Natural killer cell treated with Interleukin-12 subunit alpha and Interleukin-12 subunit beta and Interleukin-15 and Interleukin-18, amount 100 ng/mL, for 72 hours (primary cell): ENCODE data around the gene PDE7B. TPM values are rescaled to one million over a fixed set of nuclear protein-coding genes. Genes with fewer than 3 reads are reported as not detected.
"Not testable (repeated sequence)": the region's sequence is repeated elsewhere in the genome, so short reads cannot be mapped to it uniquely, and the experiment has no call there.

Experiments used
- ATAC-seq, 2 donors: fragments of 150-1000 bp; cut with Tn5 transposase in 1 of 2; sonication (Bioruptor Pico), chemical (Tn5 transposase) in 1 of 2; 2 replicates each; pipeline ENCODE4 v1.10.0; 2021
- DNase-seq: peaks from one replicate; pipeline ENCODE4 v3.0.0; 2022; ENCODE audit warnings: low spot score
- H3K27ac Mint-ChIP-seq, 2 donors: 1 replicate in 1 of 2; 2 replicates in 1 of 2; pipeline ENCODE4 v1.8.0; 2022; ENCODE audit warnings: mixed read lengths in 2 of 2, mild to moderate bottlenecking in 1 of 2, moderate library complexity in 1 of 2
- H3K27me3 Mint-ChIP-seq, 2 donors: 1 replicate in 1 of 2; 2 replicates in 1 of 2; pipeline ENCODE4 v1.8.0; 2022; ENCODE audit warnings: mixed read lengths in 2 of 2
- H3K36me3 Mint-ChIP-seq: one replicate; pipeline ENCODE4 v1.8.0; 2022; ENCODE audit warnings: mixed read lengths
- H3K4me1 Mint-ChIP-seq, 2 donors: 1 replicate in 1 of 2; 2 replicates in 1 of 2; pipeline ENCODE4 v1.8.0; 2022; ENCODE audit warnings: low read depth in 2 of 2, mixed read lengths in 2 of 2, mild to moderate bottlenecking in 1 of 2
- H3K4me3 Mint-ChIP-seq: one replicate; pipeline ENCODE4 v1.8.0; 2022; ENCODE audit warnings: mixed read lengths
- H3K9me3 Mint-ChIP-seq: 2 replicates; pipeline ENCODE4 v1.8.0; 2022; ENCODE audit warnings: mixed read lengths
- total RNA-seq, 2 donors: library from RNA; stranded (reverse); gene quantifications; one replicate each; pipeline ENCODE4 v1.2.3, GENCODE V29; 2022

PDE7B gene
- total RNA-seq, 2 donors from 2014 or later = 0.14 TPM; not detected in 1

- H3K36me3 Mint-ChIP-seq = no peaks in the 10 kb centered on the region
- DNase-seq (no peak), ATAC-seq (no peak)
- H3K9me3 Mint-ChIP-seq = no peaks in the 10 kb centered on the region
- peaks cover 11 to 25% of the 10 kb centered on the region in 2 donors for H3K27me3 Mint-ChIP-seq
- no peak overlapping the region for H3K27ac Mint-ChIP-seq
- H3K4me1 Mint-ChIP-seq = no peaks in the 10 kb centered on the region
- H3K4me3 Mint-ChIP-seq = no peak overlapping the region
Observed at GRCh38 chr6:136134751-136135150, 283.2 kb downstream of the PDE7B start.

GRCh38 chr6:136136274-136136673 is 284.8 kb downstream of the PDE7B start:
- Mint-ChIP-seq H3K4me3 (no peak overlapping the region), H3K4me1 (no peaks in the 10 kb centered on the region)
- no peak for ATAC-seq

GRCh38 chr6:136137008-136137692 is 285.6 kb downstream of the PDE7B start:
- H3K4me1 Mint-ChIP-seq = no peaks in the 10 kb centered on the region
- peaks cover 5% of the 10 kb centered on the region for H3K9me3 Mint-ChIP-seq
- no peak for ATAC-seq
- H3K27ac Mint-ChIP-seq = no peak overlapping the region
- no peak overlapping the region for H3K4me3 Mint-ChIP-seq
- H3K27me3 Mint-ChIP-seq = peaks cover 10 to 23% of the 10 kb centered on the region in 2 donors
- DNase-seq = no peak
- peaks cover 6% of the 10 kb centered on the region for H3K36me3 Mint-ChIP-seq

More at GRCh38 chr6:136136274-136136673, 284.8 kb downstream of the PDE7B start:
- Mint-ChIP-seq H3K27me3 (peaks cover 6 to 15% of the 10 kb centered on the region in 2 donors), H3K9me3 (no peaks in the 10 kb centered on the region), H3K27ac (no peak overlapping the region), H3K36me3 (no peaks in the 10 kb centered on the region)
- DNase-seq = no peak

- Mint-ChIP-seq H3K9me3 (peaks cover 5% of the 10 kb centered on the region), H3K4me1 (no peaks in the 10 kb centered on the region), H3K27ac (no peak overlapping the region), H3K4me3 (no peak overlapping the region), H3K36me3 (peaks cover 7% of the 10 kb centered on the region), H3K27me3 (peaks cover 10 to 23% of the 10 kb centered on the region in 2 donors)
- no peak for ATAC-seq
- DNase-seq = no peak
Observed at GRCh38 chr6:136137739-136138402, 286.4 kb downstream of the PDE7B start.

GRCh38 chr6:136139111-136139510 is 287.6 kb downstream of the PDE7B start:
- not testable (repeated sequence) for DNase-seq, ATAC-seq, H3K27ac Mint-ChIP-seq

GRCh38 chr6:136144251-136145023 is 292.9 kb downstream of the PDE7B start:
- Mint-ChIP-seq H3K27ac (no peak overlapping the region), H3K27me3 (peaks cover 11 to 29% of the 10 kb centered on the region in 2 donors)

More at GRCh38 chr6:136139111-136139510, 287.6 kb downstream of the PDE7B start:
- not testable (repeated sequence) for H3K4me3 Mint-ChIP-seq, H3K9me3 Mint-ChIP-seq, H3K36me3 Mint-ChIP-seq, H3K4me1 Mint-ChIP-seq
- peaks cover 8 to 16% of the 10 kb centered on the region in 2 donors for H3K27me3 Mint-ChIP-seq

GRCh38 chr6:136146130-136146529 is 294.6 kb downstream of the PDE7B start:
- peaks cover 7% of the 10 kb centered on the region for H3K36me3 Mint-ChIP-seq
- ATAC-seq (no peak), DNase-seq (no peak)
- no peak overlapping the region for H3K27ac Mint-ChIP-seq
- H3K27me3 Mint-ChIP-seq = peaks cover 11 to 29% of the 10 kb centered on the region in 2 donors
- no peak overlapping the region for H3K4me3 Mint-ChIP-seq
- peaks cover 5% of the 10 kb centered on the region for H3K9me3 Mint-ChIP-seq
- H3K4me1 Mint-ChIP-seq = no peaks in the 10 kb centered on the region

More at GRCh38 chr6:136144251-136145023, 292.9 kb downstream of the PDE7B start:
- H3K36me3 Mint-ChIP-seq = peaks cover 7% of the 10 kb centered on the region
- H3K4me3 Mint-ChIP-seq = no peak overlapping the region
- DNase-seq (no peak), ATAC-seq (no peak)
- no peaks in the 10 kb centered on the region for H3K4me1 Mint-ChIP-seq
- H3K9me3 Mint-ChIP-seq = peaks cover 5% of the 10 kb centered on the region

GRCh38 chr6:136147342-136147741 is 295.8 kb downstream of the PDE7B start:
- H3K9me3 Mint-ChIP-seq = no peaks in the 10 kb centered on the region
- no peaks in the 10 kb centered on the region for H3K4me1 Mint-ChIP-seq

GRCh38 chr6:136148051-136148450 is 296.6 kb downstream of the PDE7B start:
- no peaks in the 10 kb centered on the region for H3K36me3 Mint-ChIP-seq
- no peak overlapping the region for H3K27ac Mint-ChIP-seq
- no peak overlapping the region for H3K4me3 Mint-ChIP-seq
- DNase-seq = no peak
- H3K27me3 Mint-ChIP-seq = peaks cover 6 to 21% of the 10 kb centered on the region in 2 donors
- no peaks in the 10 kb centered on the region for H3K9me3 Mint-ChIP-seq
- no peaks in the 10 kb centered on the region for H3K4me1 Mint-ChIP-seq
- ATAC-seq = no peak

More at GRCh38 chr6:136147342-136147741, 295.8 kb downstream of the PDE7B start:
- ATAC-seq = no peak
- no peak for DNase-seq
- H3K4me3 Mint-ChIP-seq = no peak overlapping the region
- no peaks in the 10 kb centered on the region for H3K36me3 Mint-ChIP-seq
- no peak overlapping the region for H3K27ac Mint-ChIP-seq
- H3K27me3 Mint-ChIP-seq = peaks cover 6 to 21% of the 10 kb centered on the region in 2 donors

GRCh38 chr6:136148523-136148922 is 297.0 kb downstream of the PDE7B start:
- Mint-ChIP-seq H3K4me3 (no peak overlapping the region), H3K9me3 (no peaks in the 10 kb centered on the region), H3K36me3 (no peaks in the 10 kb centered on the region), H3K4me1 (no peaks in the 10 kb centered on the region), H3K27ac (no peak overlapping the region), H3K27me3 (peaks cover 6 to 21% of the 10 kb centered on the region in 2 donors)
- ATAC-seq = no peak
- no peak for DNase-seq

- Mint-ChIP-seq H3K9me3 (no peaks in the 10 kb centered on the region), H3K4me3 (no peak overlapping the region), H3K27ac (no peak overlapping the region), H3K27me3 (peaks cover 6 to 21% of the 10 kb centered on the region in 2 donors), H3K4me1 (no peaks in the 10 kb centered on the region), H3K36me3 (no peaks in the 10 kb centered on the region)
- DNase-seq (no peak), ATAC-seq (no peak)
Observed at GRCh38 chr6:136149311-136149710, 297.8 kb downstream of the PDE7B start.

GRCh38 chr6:136150961-136151360 is 299.5 kb downstream of the PDE7B start:
- H3K27ac Mint-ChIP-seq = no peak overlapping the region
- H3K27me3 Mint-ChIP-seq = peaks cover 0 to 9% of the 10 kb centered on the region in 2 donors
- H3K36me3 Mint-ChIP-seq = no peaks in the 10 kb centered on the region
- H3K4me1 Mint-ChIP-seq = no peaks in the 10 kb centered on the region
- ATAC-seq (no peak), DNase-seq (no peak)
- no peaks in the 10 kb centered on the region for H3K9me3 Mint-ChIP-seq
- no peak overlapping the region for H3K4me3 Mint-ChIP-seq

- no peaks in the 10 kb centered on the region for H3K27me3 Mint-ChIP-seq
- ATAC-seq (no peak), DNase-seq (no peak)
- no peaks in the 10 kb centered on the region for H3K36me3 Mint-ChIP-seq
- no peak overlapping the region for H3K27ac Mint-ChIP-seq
- no peak overlapping the region for H3K4me3 Mint-ChIP-seq
- H3K4me1 Mint-ChIP-seq = no peaks in the 10 kb centered on the region
- no peaks in the 10 kb centered on the region for H3K9me3 Mint-ChIP-seq
Observed at GRCh38 chr6:136153707-136154375, 302.3 kb downstream of the PDE7B start.
